ENCODE measurements around the gene OR6V1.

- no peak for TF ChIP-seq DPF2 (IDR thresholded peaks at IDR 0.05)
- TF ChIP-seq HCFC1 (IDR thresholded peaks at IDR 0.05; ENCODE audit: low read length) = no peak
- TF ChIP-seq CTCF (IDR thresholded peaks at IDR 0.05 in 2 of 3, conservative IDR thresholded peaks at IDR 0.05 in 1 of 3; ENCODE audit: control insufficient read depth in 2 of 3, extremely low read depth in 1 of 3, insufficient read depth in 1 of 3, low read depth in 3 of 3, low read length in 3 of 3) = no peak
- no peak for TF ChIP-seq JUND (IDR thresholded peaks at IDR 0.05; ENCODE audit: low read depth, low read length)
- no peak for TF ChIP-seq POLR2A (IDR thresholded peaks at IDR 0.05; ENCODE audit: low read depth, low read length)
- TF ChIP-seq USF1 (IDR thresholded peaks at IDR 0.05; ENCODE audit: borderline replicate concordance, extremely low read length, insufficient read depth, low read depth, low read length) = no peak
- no peak for TF ChIP-seq HDGF (IDR thresholded peaks at IDR 0.05)
- TF ChIP-seq PBX3 (IDR thresholded peaks at IDR 0.05; ENCODE audit: insufficient replicate concordance, low read depth, low read length) = no peak
- TF ChIP-seq TAF1 (IDR thresholded peaks at IDR 0.05; ENCODE audit: borderline replicate concordance, low read depth, low read length) = no peak
- no peak for TF ChIP-seq POLR2AphosphoS2 (IDR thresholded peaks at IDR 0.05; ENCODE audit: low read depth, low read length)
- TF ChIP-seq RELA (IDR thresholded peaks at IDR 0.05; ENCODE audit: borderline replicate concordance, partially characterized antibody) = no peak
Observed at GRCh38 chr7:143042159-143042789, 9.9 kb upstream of the OR6V1 start.
